Panc1 (cell line): ENCODE measurements around the gene LIM2.

ENCODE experiments used
- POLR2AphosphoS5 ChIP-seq: IDR thresholded peaks from 2 replicates; pipeline ENCODE4 v1.6.1; 2012; ENCODE audit warnings: mild to moderate bottlenecking, low read depth, low read length, moderate library complexity
- REST ChIP-seq, 2 experiments: IDR thresholded peaks; 2 replicates each; pipeline ENCODE4 v1.6.1; 2011 to 2012; ENCODE audit warnings: low read depth in 2 of 2, control low read depth in 1 of 2, low read length in 1 of 2, mild to moderate bottlenecking in 1 of 2, moderate library complexity in 1 of 2; ENCODE audit not compliant: insufficient read depth in 1 of 2
- SIN3A ChIP-seq: IDR thresholded peaks from 2 replicates; pipeline ENCODE4 v1.6.1; 2012; ENCODE audit warnings: low read depth, mild to moderate bottlenecking, low read length, moderate library complexity, borderline replicate concordance; ENCODE audit not compliant: insufficient read depth
- TCF7L2 ChIP-seq: IDR thresholded peaks from 2 replicates; pipeline ENCODE4 v1.6.1; 2011; ENCODE audit warnings: mild to moderate bottlenecking, low read depth, low read length, inconsistent platforms
- TF ChIP-seq, protein P1 (sequence below): fragments of 450-650 bp; IDR thresholded peaks from 2 replicates; pipeline ENCODE4 v1.5.1; 2017; ENCODE audit warnings: mild to moderate bottlenecking

GRCh38 chr19:51354103-51354741 lies 33.6 kb downstream of the LIM2 start:
- TF ChIP-seq, protein P1, sequence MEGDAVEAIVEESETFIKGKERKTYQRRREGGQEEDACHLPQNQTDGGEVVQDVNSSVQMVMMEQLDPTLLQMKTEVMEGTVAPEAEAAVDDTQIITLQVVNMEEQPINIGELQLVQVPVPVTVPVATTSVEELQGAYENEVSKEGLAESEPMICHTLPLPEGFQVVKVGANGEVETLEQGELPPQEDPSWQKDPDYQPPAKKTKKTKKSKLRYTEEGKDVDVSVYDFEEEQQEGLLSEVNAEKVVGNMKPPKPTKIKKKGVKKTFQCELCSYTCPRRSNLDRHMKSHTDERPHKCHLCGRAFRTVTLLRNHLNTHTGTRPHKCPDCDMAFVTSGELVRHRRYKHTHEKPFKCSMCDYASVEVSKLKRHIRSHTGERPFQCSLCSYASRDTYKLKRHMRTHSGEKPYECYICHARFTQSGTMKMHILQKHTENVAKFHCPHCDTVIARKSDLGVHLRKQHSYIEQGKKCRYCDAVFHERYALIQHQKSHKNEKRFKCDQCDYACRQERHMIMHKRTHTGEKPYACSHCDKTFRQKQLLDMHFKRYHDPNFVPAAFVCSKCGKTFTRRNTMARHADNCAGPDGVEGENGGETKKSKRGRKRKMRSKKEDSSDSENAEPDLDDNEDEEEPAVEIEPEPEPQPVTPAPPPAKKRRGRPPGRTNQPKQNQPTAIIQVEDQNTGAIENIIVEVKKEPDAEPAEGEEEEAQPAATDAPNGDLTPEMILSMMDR = no peak
- TF ChIP-seq POLR2AphosphoS5 (no peak), REST (IDR thresholded peaks at IDR 0.05; ENCODE audit: insufficient read depth in 1 of 2, low read depth in 2 of 2, low read length in 1 of 2) (no peak), TCF7L2 (no peak), SIN3A (no peak)
